HepG2 (cell line): Measurements from ENCODE around the gene CNOT10. TPM values are rescaled to one million over a fixed set of nuclear protein-coding genes. Genes with fewer than 3 reads are reported as not detected.

Experiments used
- CBFB ChIP-seq: sonication (generic); formaldehyde crosslinking; IDR thresholded peaks from 2 replicates; pipeline ENCODE4 v1.4.0; 2020; ENCODE audit warnings: missing genetic modification reagents
- CCDC6 ChIP-seq: sonication (generic); formaldehyde crosslinking; IDR thresholded peaks from 2 replicates; pipeline ENCODE4 v1.8.1; 2022; ENCODE audit warnings: mild to moderate bottlenecking, missing genetic modification reagents, moderate library complexity
- HNF4G ChIP-seq, 2 experiments: sonication (generic) in 1 of 2; formaldehyde crosslinking in 1 of 2; IDR thresholded peaks; 2 replicates each; pipeline versions ENCODE4 v1.4.0 to v1.6.1; 2011 to 2020; ENCODE audit warnings: borderline replicate concordance in 2 of 2, low read depth in 2 of 2, mild to moderate bottlenecking in 2 of 2, low read length in 1 of 2, missing genetic modification reagents in 1 of 2, moderate library complexity in 1 of 2
- IRX3 ChIP-seq: sonication (generic); formaldehyde crosslinking; IDR thresholded peaks from 2 replicates; pipeline ENCODE4 v1.8.1; 2023; ENCODE audit warnings: mild to moderate bottlenecking, low read depth, missing genetic modification reagents, borderline replicate concordance
- REXO4 ChIP-seq: sonication (generic); formaldehyde crosslinking; IDR thresholded peaks from 2 replicates; pipeline ENCODE4 v1.8.0; 2022; ENCODE audit warnings: missing genetic modification reagents, mild to moderate bottlenecking, borderline replicate concordance
- SATB2 ChIP-seq: sonication (generic); formaldehyde crosslinking; IDR thresholded peaks from 2 replicates; pipeline ENCODE4 v1.5.0; 2020; ENCODE audit warnings: missing genetic modification reagents
- TCF7 ChIP-seq: sonication (generic); IDR thresholded peaks from 2 replicates; pipeline ENCODE4 v1.6.1; 2016; ENCODE audit warnings: antibody characterized with exemption, low read depth
- TFDP2 ChIP-seq: sonication (generic); formaldehyde crosslinking; IDR thresholded peaks from 2 replicates; pipeline ENCODE4 v1.4.0; 2020; ENCODE audit warnings: missing genetic modification reagents
- THAP9 ChIP-seq: sonication (generic); formaldehyde crosslinking; IDR thresholded peaks from 2 replicates; pipeline ENCODE4; 2020; ENCODE audit warnings: missing genetic modification reagents, mild to moderate bottlenecking, borderline replicate concordance
- ZBTB40 ChIP-seq, 2 experiments: fragments of 450-650 bp in 1 of 2; sonication (generic) in 1 of 2; formaldehyde crosslinking in 1 of 2; IDR thresholded peaks; 2 replicates each; pipeline versions ENCODE4 v1.6.1 to v1.8.0; 2016 to 2022; ENCODE audit warnings: antibody characterized with exemption in 1 of 2, mild to moderate bottlenecking in 1 of 2, missing genetic modification reagents in 1 of 2
- ZMYM2 ChIP-seq: sonication (generic); formaldehyde crosslinking; IDR thresholded peaks from 2 replicates; pipeline ENCODE4 v1.8.0; 2022; ENCODE audit warnings: mild to moderate bottlenecking, missing genetic modification reagents
- ZNF264 ChIP-seq: sonication (generic); formaldehyde crosslinking; IDR thresholded peaks from 2 replicates; pipeline ENCODE4 v1.4.0; 2020; ENCODE audit warnings: missing genetic modification reagents
- ZNF335 ChIP-seq: sonication (generic); formaldehyde crosslinking; IDR thresholded peaks from 2 replicates; pipeline ENCODE4 v1.4.0; 2020; ENCODE audit warnings: missing genetic modification reagents
- ZNF362 ChIP-seq: sonication (generic); formaldehyde crosslinking; IDR thresholded peaks from 2 replicates; pipeline ENCODE4 v1.4.0; 2020; ENCODE audit warnings: missing genetic modification reagents, mild to moderate bottlenecking, borderline replicate concordance
- polyA plus RNA-seq, 8 experiments: library from polyadenylated mRNA; depleted of rRNA in 3 of 8; stranded (reverse) in 7 of 8; unstranded in 1 of 8; fragments of >200 nt; fragmentation: Illumina TruSeq in 4 of 8; extraction: Trizol in 4 of 8; gene quantifications; 2 replicates each; pipeline versions ENCODE4 v1.2.1 to v1.2.3, GENCODE V29; 2011 to 2016; ENCODE audit warnings: low read depth in 4 of 8, missing spikeins in 1 of 8, mixed read lengths in 1 of 8; ENCODE audit not compliant: insufficient read depth in 1 of 8
- total RNA-seq, 5 experiments: library from RNA; depleted of rRNA; stranded (reverse); fragments of >200 nt; fragmentation: Illumina TruSeq; extraction: Trizol; gene quantifications; 2 replicates each; pipeline ENCODE4 v1.2.3, GENCODE V29; 2016; ENCODE audit warnings: low read depth in 1 of 5

The CNOT10 gene
- total and polyA plus RNA-seq, 2 of the 13 experiments (the other 11 are each of a cell fraction or from before 2014, with no cell fraction given) = 21.2 to 34.1 TPM

GRCh38 chr3:32780735-32781210 lies 95.8 kb downstream of the CNOT10 start (continued):
- no peak; the same call in 1 of the 2 replicates for TF ChIP-seq ZNF362 (CRISPR knock-in tag)
- TF ChIP-seq SATB2 (CRISPR knock-in tag) = no peak
- no peak for TF ChIP-seq CBFB (CRISPR knock-in tag)
- TF ChIP-seq TCF7 = peak; percentile 33; the same call in 1 of the 2 replicates
- no peak for TF ChIP-seq REXO4 (CRISPR knock-in tag)
- peak; percentile 61 for TF ChIP-seq TFDP2 (CRISPR knock-in tag)
- 0 out of 2 replicates have a peak, but pooled peaks have one; percentile 23 for TF ChIP-seq IRX3 (CRISPR knock-in tag)
- peak; percentile 10; the same call in 1 of the 2 replicates for TF ChIP-seq ZNF264 (CRISPR knock-in tag)
- 0 out of 2 replicates have a peak, but pooled peaks have one; percentile 24 for TF ChIP-seq ZMYM2 (CRISPR knock-in tag)
- no peak for TF ChIP-seq ZBTB40 (IDR thresholded peaks at IDR 0.05)
- TF ChIP-seq ZBTB40 (CRISPR knock-in tag; IDR thresholded peaks at IDR 0.05) = 0 out of 2 replicates have a peak, but pooled peaks have one; percentile 27
- 0 out of 2 replicates have a peak, but pooled peaks have one; percentile 1 for TF ChIP-seq THAP9 (CRISPR knock-in tag)
- peak; percentile 45; the same call in 1 of the 2 replicates for TF ChIP-seq HNF4G (IDR thresholded peaks at IDR 0.05; ENCODE audit: borderline replicate concordance, low read depth, low read length)
- no peak for TF ChIP-seq HNF4G (CRISPR knock-in tag; IDR thresholded peaks at IDR 0.05; ENCODE audit: borderline replicate concordance, low read depth)
- TF ChIP-seq ZNF335 (CRISPR knock-in tag) = 0 out of 2 replicates have a peak, but pooled peaks have one; percentile 23
- no peak for TF ChIP-seq CCDC6 (CRISPR knock-in tag)
